K562 treated with DMSO at 1 percent for 4 hours (cell line): ENCODE data around the gene GTF3A. TPM values are rescaled to one million over a fixed set of nuclear protein-coding genes. Genes with fewer than 3 reads are reported as not detected.

Experiments used
- total RNA-seq: library from RNA; unstranded; fragments of 300-600 nt; gene quantifications from 2 replicates; pipeline ENCODE4 v1.2.3, GENCODE V29; 2022; ENCODE audit not compliant: insufficient read depth

The GTF3A gene
- total RNA-seq = 123 TPM in 2 replicates

DNA sequence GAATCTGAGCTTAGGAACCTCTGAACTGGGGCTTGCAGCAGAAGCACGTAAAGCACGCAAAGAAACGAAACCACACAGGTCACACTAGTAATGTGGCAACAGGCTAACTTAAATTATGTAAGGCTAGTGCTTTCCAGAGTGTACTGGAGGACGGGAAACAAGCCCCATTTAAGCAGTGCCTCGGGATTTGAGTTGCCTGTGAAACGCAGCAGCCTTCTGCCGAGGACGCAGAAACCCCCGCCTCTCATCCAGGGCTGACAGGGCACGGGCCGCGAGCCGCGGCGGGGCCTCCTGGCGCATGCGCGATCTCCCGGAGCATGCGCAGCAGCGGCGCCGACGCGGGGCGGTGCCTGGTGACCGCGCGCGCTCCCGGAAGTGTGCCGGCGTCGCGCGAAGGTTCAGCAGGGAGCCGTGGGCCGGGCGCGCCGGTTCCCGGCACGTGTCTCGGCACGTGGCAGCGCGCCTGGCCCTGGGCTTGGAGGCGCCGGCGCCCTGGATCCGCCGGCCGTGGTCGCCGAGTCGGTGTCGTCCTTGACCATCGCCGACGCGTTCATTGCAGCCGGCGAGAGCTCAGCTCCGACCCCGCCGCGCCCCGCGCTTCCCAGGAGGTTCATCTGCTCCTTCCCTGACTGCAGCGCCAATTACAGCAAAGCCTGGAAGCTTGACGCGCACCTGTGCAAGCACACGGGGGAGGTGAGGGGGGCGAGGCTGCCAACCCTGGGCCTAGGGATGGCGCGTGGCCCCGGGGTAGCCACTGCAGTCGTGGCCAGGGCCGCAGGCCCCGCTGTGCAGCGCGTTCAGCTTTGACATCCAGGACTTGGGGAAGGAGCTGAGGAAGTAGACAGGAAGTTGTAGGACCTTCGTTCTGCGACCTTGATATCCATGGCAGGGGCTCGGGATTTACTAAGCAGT lies at the start of gene GTF3A:
Gene GTF3A (plus strand): TSS at position 374 of the 912 bp plus-strand sequence.

DNA sequence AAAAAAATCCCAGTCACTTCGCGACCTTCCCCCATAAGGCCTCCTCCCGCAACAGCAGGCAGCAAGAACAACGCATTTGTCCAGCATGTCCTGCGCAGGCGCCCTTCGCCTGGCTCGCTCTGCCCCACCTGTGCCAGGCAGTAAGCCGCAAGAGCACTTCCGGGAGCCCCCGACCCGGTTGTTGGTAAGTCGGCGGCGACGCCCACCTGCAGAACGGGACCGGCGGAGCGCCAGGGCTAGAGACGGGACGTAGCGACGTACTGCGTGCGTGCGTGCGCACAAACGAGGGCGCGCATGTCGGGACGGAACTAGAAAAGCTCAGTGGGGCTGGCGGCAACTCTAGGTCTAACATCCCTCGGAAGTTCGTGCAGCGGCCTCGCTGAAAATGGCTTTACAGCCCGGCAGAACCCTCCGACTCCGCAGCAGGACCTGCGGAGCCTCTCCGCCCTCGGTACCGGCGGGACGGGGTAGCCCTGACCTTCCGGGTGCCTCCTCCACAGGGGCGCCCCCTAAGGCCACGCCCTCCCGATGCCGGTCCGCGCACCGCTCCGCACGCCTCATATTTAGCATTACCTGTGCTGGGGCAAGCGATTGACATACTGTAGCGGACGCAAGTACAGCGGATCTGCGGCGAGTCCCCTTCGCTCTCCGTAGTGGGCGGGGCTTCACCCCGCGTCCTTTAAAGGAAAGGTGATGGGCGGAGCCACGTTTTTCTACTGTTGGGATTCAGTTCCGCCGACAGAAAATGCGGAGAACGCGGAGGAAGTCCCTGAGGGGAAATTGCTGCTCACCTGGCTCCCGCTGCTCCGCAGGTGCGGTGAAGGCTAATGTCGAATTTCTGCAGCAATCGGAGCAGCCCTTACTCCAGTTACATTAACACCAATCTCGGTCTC lies 25.8 kb downstream of the GTF3A start, which contains the start of gene MTIF3:
Gene MTIF3 (minus strand): TSS at position 629 of the 893 bp plus-strand sequence. CDS start 10,116 bp downstream, outside the sequence.

Other genes with a start within 250 kb of the GTF3A start
- gene RPL21, start 173.1 kb upstream of the GTF3A start, total RNA-seq = 1,697 and 1,847 TPM in 2 replicates
- 1.5 TPM in 1 of 2 replicates, not detected in the other for gene RASL11A, start 153.8 kb upstream of the GTF3A start, total RNA-seq
- 30.1 and 46.0 TPM in 2 replicates for gene MTIF3, start 25.9 kb downstream of the GTF3A start, total RNA-seq
- gene LNX2, start 195.9 kb downstream of the GTF3A start, total RNA-seq = 3.3 and 3.5 TPM in 2 replicates
- 126 and 143 TPM in 2 replicates for gene POLR1D, start 197.3 kb downstream of the GTF3A start, total RNA-seq